ACC112 (cell line): Measurements from ENCODE around the gene SPTB.

Source experiments
- H2AFZ ChIP-seq: fragments of 200-600 bp; sonication (generic); one replicate; pipeline ENCODE4 v1.6.0; 2017; ENCODE audit warnings: antibody characterized with exemption, low read length; ENCODE audit not compliant: unreplicated experiment
- H3K27ac ChIP-seq: fragments of 200-600 bp; sonication (generic); 2 replicates; pipeline ENCODE4 v1.5.1; 2014; ENCODE audit warnings: low read depth, mild to moderate bottlenecking, antibody characterized with exemption, low read length, moderate library complexity
- H3K27me3 ChIP-seq: fragments of 200-600 bp; sonication (generic); 2 replicates; pipeline ENCODE4 v1.6.1; 2014; ENCODE audit warnings: mild to moderate bottlenecking, antibody characterized with exemption, low read length, moderate library complexity, mixed read lengths; ENCODE audit not compliant: insufficient read depth
- H3K36me3 ChIP-seq: fragments of 200-600 bp; sonication (generic); 2 replicates; pipeline ENCODE4 v1.6.1; 2016; ENCODE audit warnings: mild to moderate bottlenecking, antibody characterized with exemption, low read length, moderate library complexity, mixed read lengths; ENCODE audit not compliant: insufficient read depth
- H3K4me1 ChIP-seq: fragments of 200-600 bp; sonication (generic); one replicate; pipeline ENCODE4 v1.6.1; 2016; ENCODE audit warnings: low read length, mixed read lengths; ENCODE audit not compliant: insufficient read depth, unreplicated experiment, control insufficient read depth
- H3K4me3 ChIP-seq: fragments of 200-600 bp; sonication (generic); 2 replicates; pipeline ENCODE4 v1.5.1; 2014; ENCODE audit warnings: mild to moderate bottlenecking, low read depth, low read length
- H3K79me2 ChIP-seq: fragments of 200-600 bp; sonication (generic); one replicate; pipeline ENCODE4 v1.6.0; 2016; ENCODE audit warnings: low read length; ENCODE audit not compliant: control insufficient read depth, unreplicated experiment, insufficient read depth

The SPTB gene

GRCh38 chr14:64775081-64775777, 104.5 kb downstream of the SPTB start:
- no peak overlapping the region for H2AFZ ChIP-seq
- no peak overlapping the region for H3K4me3 ChIP-seq
- no peaks in the 10 kb centered on the region for H3K79me2 ChIP-seq
- H3K36me3 ChIP-seq, result no peaks in the 10 kb centered on the region
- H3K4me1 ChIP-seq, result no peaks in the 10 kb centered on the region
- H3K27ac ChIP-seq, result no peak overlapping the region
- peaks cover 20% of the 10 kb centered on the region; the same call in 1 of the 2 replicates for H3K27me3 ChIP-seq

- no peaks in the 10 kb centered on the region for H3K36me3 ChIP-seq
- H3K79me2 ChIP-seq, result no peaks in the 10 kb centered on the region
- no peak overlapping the region for H3K4me3 ChIP-seq
- H3K4me1 ChIP-seq, result no peaks in the 10 kb centered on the region
- H3K27me3 ChIP-seq, result peaks cover 26% of the 10 kb centered on the region; the same call in 1 of the 2 replicates
- no peak overlapping the region for H2AFZ ChIP-seq
- H3K27ac ChIP-seq, result no peak overlapping the region
Observed at GRCh38 chr14:64774272-64774671, 105.4 kb downstream of the SPTB start.

GRCh38 chr14:64773577-64773976, 106.1 kb downstream of the SPTB start:
- Histone ChIP-seq H3K4me3 (no peak overlapping the region), H3K4me1 (no peaks in the 10 kb centered on the region), H2AFZ (no peak overlapping the region), H3K36me3 (no peaks in the 10 kb centered on the region), H3K27ac (no peak overlapping the region), H3K27me3 (peaks cover 26% of the 10 kb centered on the region; the same call in 1 of the 2 replicates), H3K79me2 (no peaks in the 10 kb centered on the region)

GRCh38 chr14:64773046-64773445, 106.7 kb downstream of the SPTB start:
- Histone ChIP-seq H3K27ac (no peak overlapping the region), H3K36me3 (no peaks in the 10 kb centered on the region), H3K79me2 (no peaks in the 10 kb centered on the region), H2AFZ (no peak overlapping the region), H3K4me3 (no peak overlapping the region), H3K27me3 (peaks cover 23% of the 10 kb centered on the region), H3K4me1 (no peaks in the 10 kb centered on the region)

GRCh38 chr14:64772397-64772950, 107.2 kb downstream of the SPTB start:
- Histone ChIP-seq H3K27me3 (peaks cover 23% of the 10 kb centered on the region), H3K4me1 (no peaks in the 10 kb centered on the region), H2AFZ (no peak overlapping the region), H3K36me3 (no peaks in the 10 kb centered on the region), H3K4me3 (no peak overlapping the region), H3K27ac (no peak overlapping the region), H3K79me2 (no peaks in the 10 kb centered on the region)

- Histone ChIP-seq H2AFZ (no peak overlapping the region), H3K4me1 (no peaks in the 10 kb centered on the region), H3K27me3 (peaks cover 23% of the 10 kb centered on the region), H3K36me3 (no peaks in the 10 kb centered on the region), H3K79me2 (no peaks in the 10 kb centered on the region), H3K27ac (no peak overlapping the region), H3K4me3 (no peak overlapping the region)
Observed at GRCh38 chr14:64771161-64771560, 108.5 kb downstream of the SPTB start.

GRCh38 chr14:64770751-64771150, 109.0 kb downstream of the SPTB start:
- Histone ChIP-seq H3K27me3 (peaks cover 22% of the 10 kb centered on the region), H3K36me3 (no peaks in the 10 kb centered on the region), H2AFZ (no peak overlapping the region), H3K27ac (no peak overlapping the region), H3K4me1 (no peaks in the 10 kb centered on the region), H3K4me3 (no peak overlapping the region), H3K79me2 (no peaks in the 10 kb centered on the region)

- Histone ChIP-seq H3K27me3 (peaks cover 17% of the 10 kb centered on the region), H3K4me3 (no peak overlapping the region), H3K4me1 (no peaks in the 10 kb centered on the region), H2AFZ (no peak overlapping the region), H3K27ac (no peak overlapping the region), H3K36me3 (no peaks in the 10 kb centered on the region), H3K79me2 (no peaks in the 10 kb centered on the region)
Observed at GRCh38 chr14:64769096-64770020, 110.3 kb downstream of the SPTB start.

GRCh38 chr14:64768401-64769095, 111.2 kb downstream of the SPTB start:
- H3K27ac ChIP-seq, result no peak overlapping the region
- H3K4me1 ChIP-seq, result no peaks in the 10 kb centered on the region
- no peaks in the 10 kb centered on the region for H3K36me3 ChIP-seq
- H3K79me2 ChIP-seq, result no peaks in the 10 kb centered on the region
- peaks cover 17% of the 10 kb centered on the region for H3K27me3 ChIP-seq
- no peak overlapping the region for H3K4me3 ChIP-seq
- H2AFZ ChIP-seq, result no peak overlapping the region

- Histone ChIP-seq H3K4me3 (no peak overlapping the region), H2AFZ (no peak overlapping the region), H3K27ac (no peak overlapping the region)
Observed at GRCh38 chr14:64767215-64767964, 112.3 kb downstream of the SPTB start.

More at GRCh38 chr14:64767215-64767964, 112.3 kb downstream of the SPTB start:
- H3K27me3 ChIP-seq, result peaks cover 17% of the 10 kb centered on the region
- no peaks in the 10 kb centered on the region for H3K79me2 ChIP-seq
- H3K36me3 ChIP-seq, result no peaks in the 10 kb centered on the region
- peaks cover under 1% of the 10 kb centered on the region for H3K4me1 ChIP-seq
